GM12875 (cell line): ENCODE data around the gene PEX16.

Source experiments
- H3K4me3 ChIP-seq: one replicate; pipeline ENCODE4 v1.5.1; 2011; ENCODE audit warnings: low read depth, low read length, control low read depth
- CTCF ChIP-seq: IDR thresholded peaks from 2 replicates; pipeline ENCODE4 v1.5.1; 2011; ENCODE audit warnings: low read depth, mild to moderate bottlenecking, control low read depth, inconsistent platforms, low read length, moderate library complexity, borderline replicate concordance; ENCODE audit not compliant: insufficient read depth

The PEX16 gene

GRCh38 chr11:45927684-45928413 is 10.2 kb upstream of the PEX16 start:
- TF ChIP-seq CTCF = no peak
- H3K4me3 ChIP-seq = no peak overlapping the region

- H3K4me3 ChIP-seq = no peak overlapping the region
- TF ChIP-seq CTCF = no peak
Observed at GRCh38 chr11:45927332-45927683, 9.6 kb upstream of the PEX16 start.

GRCh38 chr11:45926536-45927331 is 9.1 kb upstream of the PEX16 start:
- H3K4me3 ChIP-seq = no peak overlapping the region
- no peak for TF ChIP-seq CTCF

- H3K4me3 ChIP-seq = no peak overlapping the region
- no peak for TF ChIP-seq CTCF
Observed at GRCh38 chr11:45926001-45926401, 8.3 kb upstream of the PEX16 start.

- H3K4me3 ChIP-seq = no peak overlapping the region
- no peak for TF ChIP-seq CTCF
Observed at GRCh38 chr11:45925550-45925949, 7.9 kb upstream of the PEX16 start.

- H3K4me3 ChIP-seq = no peak overlapping the region
- TF ChIP-seq CTCF = no peak
Observed at GRCh38 chr11:45924927-45925326, 7.2 kb upstream of the PEX16 start.

GRCh38 chr11:45924036-45924915 is 6.6 kb upstream of the PEX16 start:
- H3K4me3 ChIP-seq = no peak overlapping the region
- no peak for TF ChIP-seq CTCF
